ENCODE results near the gene IBA57.
"Not testable (repeated sequence)": the region's sequence is repeated elsewhere in the genome, so short reads cannot be mapped to it uniquely, and the experiment has no call there.

Gene IBA57

DNA sequence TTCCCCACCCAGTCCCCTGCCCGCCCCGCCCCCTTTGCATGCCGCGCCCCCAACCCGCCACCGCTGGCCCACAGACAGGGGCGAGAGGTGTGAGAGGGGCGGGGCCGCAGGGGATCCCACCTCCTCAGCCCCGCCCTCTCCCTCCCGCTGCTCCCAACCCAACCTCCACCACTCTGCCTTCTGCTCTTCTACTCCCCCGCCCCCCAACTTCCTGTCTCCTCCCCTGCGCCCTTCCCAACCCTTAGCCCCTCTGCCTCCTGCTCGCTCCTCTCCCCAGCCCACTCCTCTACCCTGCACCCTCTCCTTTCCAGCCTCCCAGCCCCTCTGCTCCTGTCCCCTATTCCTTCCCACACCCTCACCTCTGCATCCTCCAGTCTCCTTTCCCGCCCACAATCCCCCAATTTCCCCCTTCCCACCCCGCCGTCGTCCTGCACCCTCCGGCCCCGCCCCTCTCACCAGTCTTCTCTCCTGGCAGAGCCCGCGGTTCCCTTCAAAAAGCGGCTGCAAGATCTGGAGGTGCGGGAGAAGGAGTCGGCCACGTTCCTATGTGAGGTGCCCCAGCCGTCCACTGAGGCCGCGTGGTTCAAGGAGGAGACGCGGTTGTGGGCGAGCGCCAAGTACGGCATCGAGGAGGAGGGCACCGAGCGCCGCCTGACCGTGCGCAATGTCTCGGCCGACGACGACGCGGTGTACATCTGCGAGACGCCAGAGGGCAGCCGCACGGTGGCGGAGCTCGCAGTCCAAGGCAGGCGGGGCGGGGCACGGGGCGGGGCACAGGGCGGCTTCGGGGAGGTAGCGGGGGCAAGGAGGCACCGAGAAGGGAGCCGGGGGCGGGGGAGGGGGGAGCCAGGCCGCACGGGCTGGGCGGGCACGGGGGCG, 47.6 kb downstream of the IBA57 start:
- peak; percentile 91 for DNase-seq (ENCODE audit: low spot score)

DNA sequence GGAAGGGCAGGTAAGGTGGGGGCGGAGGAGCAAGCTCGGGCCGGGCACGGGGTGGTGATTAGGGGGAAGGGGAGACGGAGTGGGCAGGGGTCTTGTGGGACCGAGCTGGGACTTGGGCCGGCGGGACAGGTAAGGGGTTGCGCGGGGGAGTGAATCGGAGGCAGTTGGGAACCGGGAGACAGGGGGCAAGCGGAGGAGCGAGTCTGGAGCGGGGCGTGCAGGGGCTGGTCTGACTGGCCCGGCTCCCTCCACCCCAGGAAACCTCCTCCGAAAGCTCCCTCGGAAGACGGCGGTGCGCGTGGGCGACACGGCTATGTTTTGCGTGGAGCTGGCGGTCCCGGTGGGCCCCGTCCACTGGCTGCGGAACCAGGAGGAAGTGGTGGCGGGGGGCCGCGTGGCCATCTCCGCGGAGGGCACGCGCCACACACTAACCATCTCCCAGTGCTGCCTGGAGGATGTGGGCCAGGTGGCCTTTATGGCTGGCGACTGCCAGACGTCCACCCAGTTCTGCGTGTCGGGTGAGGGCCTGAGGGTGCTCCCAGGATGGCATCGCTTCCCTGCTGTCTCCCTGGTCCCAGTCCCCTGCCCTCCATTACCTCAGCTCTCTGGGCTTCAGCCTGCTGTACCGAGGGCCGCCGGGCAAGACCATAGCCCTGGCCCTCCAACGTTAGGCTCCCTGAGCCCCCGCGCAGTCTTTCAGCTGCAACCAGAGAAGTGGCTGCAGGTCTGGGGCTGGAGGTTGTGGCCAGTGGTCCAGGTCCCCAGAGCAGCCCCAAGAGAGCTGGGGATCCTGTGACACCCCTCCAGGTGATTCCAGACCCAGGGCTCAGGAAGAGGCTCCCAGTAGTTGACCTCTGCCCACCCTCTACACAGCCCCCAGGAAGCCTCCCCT, 48.6 kb downstream of the IBA57 start:
- no peak for DNase-seq (ENCODE audit: low spot score)

DNA sequence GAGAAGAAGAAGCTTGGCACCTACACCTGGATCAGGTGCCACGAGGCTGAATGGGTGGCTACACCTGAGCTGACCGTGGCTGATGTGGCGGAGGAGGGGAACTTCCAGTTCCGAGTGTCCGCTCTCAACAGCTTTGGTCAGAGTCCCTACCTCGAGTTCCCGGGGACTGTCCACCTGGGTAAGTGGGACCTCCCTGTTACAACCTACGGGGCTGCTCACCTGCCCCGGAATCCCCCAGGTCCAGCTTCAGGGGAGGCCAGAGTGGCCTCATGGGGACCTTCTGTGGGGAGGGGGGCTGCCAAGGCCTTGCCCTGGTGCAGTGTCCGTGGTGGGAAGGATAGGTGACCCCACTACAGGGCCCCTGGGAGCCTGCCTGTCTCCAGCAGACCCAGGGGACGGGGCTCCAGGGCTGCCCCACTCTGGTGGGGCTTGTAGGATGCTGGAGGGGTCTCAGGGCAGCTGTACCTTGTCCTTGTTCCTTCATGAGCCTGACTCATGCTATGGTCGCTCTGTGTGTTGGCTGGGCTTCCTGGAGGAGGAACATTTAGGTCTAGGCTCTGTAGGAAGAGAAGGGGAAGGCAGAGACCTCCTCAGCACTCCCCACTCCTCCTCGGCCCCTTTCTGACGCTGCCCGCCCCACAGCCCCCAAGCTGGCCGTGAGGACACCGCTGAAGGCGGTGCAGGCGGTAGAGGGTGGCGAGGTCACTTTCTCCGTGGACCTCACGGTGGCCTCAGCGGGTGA, 49.5 kb downstream of the IBA57 start:
- no peak for DNase-seq (ENCODE audit: low spot score)

DNA sequence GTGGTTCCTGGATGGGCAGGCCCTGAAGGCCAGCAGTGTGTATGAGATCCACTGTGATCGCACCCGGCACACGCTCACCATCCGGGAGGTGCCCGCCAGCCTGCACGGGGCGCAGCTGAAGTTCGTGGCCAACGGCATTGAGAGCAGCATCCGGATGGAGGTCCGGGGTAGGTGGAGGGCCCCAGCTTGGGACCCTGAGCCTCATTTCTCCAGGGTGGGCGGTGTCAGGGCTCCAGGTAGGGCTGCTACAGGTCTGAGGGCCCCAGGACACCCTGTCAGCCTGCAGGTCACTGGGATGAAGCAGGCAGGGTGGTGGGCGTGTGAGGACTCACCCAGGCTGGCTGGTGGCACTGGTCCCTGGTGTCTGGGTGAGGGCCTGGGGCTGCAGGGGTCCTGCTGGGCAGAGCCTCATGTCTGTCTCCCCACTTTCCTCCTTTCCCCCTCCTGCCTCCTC, 50.1 kb downstream of the IBA57 start:
- DNase-seq (ENCODE audit: low spot score), result no peak

DNA sequence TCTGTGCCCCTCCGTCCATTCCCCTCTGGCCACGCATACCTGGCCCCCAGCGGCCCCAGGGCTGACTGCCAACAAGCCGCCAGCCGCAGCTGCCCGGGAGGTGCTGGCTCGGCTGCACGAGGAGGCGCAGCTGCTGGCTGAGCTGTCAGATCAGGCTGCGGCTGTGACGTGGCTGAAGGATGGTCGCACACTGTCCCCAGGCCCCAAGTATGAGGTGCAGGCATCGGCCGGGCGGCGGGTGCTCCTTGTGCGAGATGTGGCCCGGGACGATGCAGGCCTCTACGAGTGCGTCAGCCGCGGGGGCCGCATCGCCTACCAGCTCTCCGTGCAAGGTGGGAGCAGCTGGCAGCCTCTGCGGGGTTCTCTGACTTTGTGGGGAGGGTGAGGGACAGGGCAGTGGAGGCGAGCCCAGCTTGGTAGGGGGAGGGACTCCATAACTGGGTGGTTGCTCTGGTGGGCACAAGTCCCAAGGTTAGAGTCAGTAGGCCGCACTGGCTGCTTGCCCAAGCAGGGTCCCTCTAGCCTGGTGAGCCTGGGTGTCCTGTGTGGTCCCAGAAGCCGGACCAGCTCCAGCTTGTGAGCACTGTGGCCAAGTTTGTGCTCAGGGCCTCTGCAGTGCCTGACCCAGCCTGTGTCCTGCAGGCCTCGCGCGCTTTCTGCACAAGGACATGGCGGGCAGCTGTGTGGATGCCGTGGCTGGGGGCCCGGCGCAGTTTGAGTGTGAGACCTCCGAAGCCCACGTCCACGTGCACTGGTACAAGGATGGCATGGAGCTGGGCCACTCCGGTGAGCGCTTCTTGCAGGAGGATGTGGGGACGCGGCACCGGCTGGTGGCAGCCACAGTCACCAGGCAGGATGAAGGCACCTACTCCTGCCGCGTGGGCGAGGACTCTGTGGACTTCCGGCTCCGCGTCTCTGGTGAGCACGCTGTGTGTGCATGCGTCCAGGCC, 51.0 kb downstream of the IBA57 start:
- no peak for DNase-seq (ENCODE audit: low spot score)

DNA sequence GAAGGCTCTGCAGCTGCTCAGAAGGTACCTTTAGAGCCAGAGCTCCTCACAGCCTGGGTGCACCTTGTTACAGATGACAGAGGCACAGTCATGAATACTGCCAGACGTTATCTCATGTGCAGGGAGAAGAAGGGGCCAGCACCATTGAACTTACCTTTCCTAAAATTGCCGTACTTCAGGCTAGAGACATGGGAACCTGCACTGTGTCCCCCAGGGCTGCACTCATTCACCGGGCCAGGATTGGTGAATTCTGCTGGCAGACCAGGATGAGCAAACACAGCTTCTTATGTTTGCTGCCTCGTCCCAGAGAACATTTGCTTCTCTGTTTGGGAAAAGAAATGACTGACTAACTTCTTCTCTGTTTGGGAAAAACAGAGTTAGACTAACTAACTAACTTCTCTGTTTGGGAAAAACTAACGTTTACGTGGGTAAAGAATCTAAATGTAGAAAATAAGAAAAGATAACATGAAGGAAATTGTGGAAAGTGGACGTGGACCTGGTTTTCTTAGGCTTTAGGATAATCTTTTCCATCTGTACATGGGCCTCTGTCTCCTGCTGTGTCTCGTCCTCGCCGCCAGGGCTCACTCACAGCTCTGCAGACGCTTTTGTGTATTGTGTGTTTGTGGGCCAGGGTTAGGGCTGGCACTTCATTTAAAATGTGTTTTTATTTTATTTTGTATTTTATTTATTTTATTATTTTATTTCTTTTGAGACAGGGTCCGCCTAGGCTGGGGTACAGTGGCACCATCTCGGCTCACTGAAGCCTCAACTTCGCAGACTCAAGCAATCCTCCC, 52.1 kb downstream of the IBA57 start:
- DNase-seq (ENCODE audit: low spot score), result no peak

DNA sequence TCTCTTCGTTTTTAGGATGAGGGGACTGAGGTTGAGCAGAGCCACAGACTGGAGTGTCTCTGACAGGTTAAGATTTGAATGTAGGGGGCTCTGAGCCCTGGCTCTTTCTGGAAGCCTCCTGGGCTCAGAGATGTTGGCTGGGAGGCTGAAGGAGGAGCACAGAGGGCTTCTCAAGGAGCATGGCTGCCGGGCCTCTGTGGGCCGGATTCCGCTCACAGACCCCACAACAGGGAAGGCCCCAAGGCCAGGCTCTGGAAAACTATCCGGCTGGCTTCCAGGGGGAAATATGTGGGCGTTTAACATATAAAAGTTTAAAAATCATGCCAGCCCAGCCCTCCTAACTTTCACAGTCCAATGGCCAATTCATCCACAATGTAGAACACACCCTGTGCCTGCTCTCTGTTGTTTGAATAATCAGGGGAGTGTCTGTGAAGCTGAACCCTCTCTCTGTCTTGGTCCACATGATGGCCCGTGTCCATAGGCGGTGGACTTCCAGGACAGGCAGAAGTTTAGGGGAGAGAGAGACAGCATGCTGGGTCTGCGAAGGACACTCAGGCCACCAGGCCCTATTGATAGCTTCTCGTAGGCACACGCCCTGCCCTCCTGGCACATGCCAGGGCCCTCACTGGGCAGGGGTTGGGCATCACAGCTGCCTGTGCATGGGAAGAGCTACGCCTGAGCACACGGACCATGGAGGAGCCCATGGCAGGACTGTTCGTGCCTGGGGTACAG, 53.1 kb downstream of the IBA57 start:
- no peak for DNase-seq (ENCODE audit: low spot score)

DNA sequence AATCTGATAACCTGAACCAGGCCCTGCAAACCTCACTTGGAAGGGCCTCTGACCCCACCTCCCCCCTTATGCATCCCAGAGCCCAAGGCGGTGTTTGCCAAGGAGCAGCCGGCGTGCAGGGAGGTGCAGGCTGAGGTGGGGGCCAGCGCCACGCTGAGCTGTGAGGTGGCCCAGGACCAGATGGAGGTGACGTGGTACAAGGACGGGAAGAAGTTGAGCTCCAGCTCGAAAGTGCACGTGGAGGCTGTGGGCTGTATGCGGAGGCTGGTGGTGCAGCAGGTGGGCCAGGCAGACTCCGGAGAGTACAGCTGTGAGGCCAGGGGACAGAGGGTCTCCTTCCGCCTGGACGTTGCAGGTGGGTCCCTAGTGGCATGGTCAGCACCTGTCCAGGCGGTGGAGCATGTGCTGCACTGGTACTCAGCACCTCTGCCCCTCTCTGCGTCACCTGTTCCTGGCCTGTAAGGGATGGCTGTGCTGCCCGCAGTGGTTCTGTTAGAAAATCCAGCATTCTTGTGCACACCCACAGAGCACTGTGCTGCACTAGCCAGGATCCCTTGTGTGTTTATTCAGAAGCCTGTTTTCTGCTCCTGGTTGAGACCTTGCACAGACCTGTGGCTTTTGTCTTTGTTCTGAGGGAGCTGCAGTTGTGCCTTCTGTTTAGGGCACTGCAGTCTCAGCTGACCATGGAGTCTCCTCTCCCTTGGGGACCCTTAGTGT, 53.8 kb downstream of the IBA57 start:
- DNase-seq (ENCODE audit: low spot score), result no peak

DNA sequence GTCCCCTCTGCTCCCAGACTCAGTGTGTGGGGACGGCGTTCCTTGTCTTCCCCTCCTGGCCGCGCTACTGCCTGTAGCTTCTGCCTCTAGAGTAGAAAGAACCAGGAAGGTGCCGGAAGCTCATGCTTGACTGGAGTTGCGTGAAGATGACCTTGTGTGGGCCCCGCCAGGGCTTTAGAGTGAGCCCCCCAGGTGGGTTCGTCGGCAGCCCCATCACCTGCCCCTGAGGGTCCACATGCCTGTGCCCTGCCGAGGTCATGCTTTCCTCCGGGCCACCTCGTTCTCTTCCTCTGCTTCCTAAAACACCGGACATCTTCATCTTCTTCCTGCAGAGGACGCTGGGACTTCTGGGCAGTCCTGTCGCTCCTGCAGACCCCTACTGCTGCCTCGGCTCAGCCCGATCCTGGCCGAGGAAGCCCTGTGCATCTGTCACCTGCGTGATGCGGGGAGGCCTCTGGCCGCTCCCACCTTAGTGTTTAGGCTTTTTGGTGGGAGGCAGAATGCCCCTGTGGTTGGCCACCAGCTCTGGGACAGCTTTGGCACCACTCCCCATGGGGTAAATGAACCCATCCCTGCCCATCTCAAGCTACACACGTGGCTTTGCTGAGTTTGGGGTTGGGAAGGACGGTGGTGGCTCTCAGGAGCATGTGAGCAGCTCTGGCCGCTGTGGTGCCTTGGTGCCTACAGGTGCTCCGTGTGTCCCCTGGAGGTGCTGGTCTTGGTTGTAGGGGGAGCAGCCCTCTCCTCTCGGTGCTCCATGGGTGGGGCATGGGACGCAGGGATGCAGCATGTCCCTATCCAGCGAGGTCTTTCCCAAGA, 54.6 kb downstream of the IBA57 start:
- no peak for DNase-seq (ENCODE audit: low spot score)

DNA sequence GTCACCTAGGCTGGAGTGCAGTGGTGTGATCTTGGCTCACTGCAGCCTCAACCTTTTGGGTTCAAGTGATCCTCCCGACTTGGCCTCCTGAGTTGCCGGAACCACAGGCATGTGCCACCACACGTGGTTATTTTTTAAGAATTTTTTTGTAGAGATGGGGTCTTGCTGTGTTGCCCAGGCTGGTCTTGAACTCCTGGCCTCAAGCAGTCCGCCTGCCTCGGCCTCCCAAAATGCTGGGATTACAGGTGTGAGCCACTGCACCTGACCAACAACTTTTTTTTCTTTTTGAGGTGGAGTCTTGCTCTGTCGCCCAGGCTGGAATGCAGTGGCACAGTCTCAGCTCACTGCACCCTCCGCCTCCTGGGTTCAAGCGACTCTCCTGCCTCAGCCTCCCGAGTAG, 55.5 kb downstream of the IBA57 start:
- DNase-seq (ENCODE audit: low spot score), result not testable (repeated sequence)

DNA sequence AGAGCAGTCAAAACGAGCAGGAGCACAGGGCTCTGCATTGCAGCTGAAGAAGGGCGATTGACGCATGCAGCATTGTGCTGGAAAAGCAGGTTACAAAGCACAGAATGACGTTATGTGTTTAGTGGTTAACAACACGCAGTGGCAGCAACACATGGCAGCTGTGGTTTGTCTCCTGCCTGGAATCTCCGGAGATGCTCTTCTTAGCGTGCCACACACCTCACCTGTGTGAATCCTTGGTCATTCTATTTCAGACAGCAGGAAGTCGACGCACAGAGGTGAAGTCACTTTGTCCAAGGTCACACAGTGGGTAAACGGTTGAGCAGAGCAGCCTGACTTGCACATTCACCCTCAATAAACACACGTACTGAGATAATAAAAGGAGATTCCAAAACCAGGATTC, 56.9 kb downstream of the IBA57 start:
- no peak for DNase-seq (ENCODE audit: low spot score)

DNA sequence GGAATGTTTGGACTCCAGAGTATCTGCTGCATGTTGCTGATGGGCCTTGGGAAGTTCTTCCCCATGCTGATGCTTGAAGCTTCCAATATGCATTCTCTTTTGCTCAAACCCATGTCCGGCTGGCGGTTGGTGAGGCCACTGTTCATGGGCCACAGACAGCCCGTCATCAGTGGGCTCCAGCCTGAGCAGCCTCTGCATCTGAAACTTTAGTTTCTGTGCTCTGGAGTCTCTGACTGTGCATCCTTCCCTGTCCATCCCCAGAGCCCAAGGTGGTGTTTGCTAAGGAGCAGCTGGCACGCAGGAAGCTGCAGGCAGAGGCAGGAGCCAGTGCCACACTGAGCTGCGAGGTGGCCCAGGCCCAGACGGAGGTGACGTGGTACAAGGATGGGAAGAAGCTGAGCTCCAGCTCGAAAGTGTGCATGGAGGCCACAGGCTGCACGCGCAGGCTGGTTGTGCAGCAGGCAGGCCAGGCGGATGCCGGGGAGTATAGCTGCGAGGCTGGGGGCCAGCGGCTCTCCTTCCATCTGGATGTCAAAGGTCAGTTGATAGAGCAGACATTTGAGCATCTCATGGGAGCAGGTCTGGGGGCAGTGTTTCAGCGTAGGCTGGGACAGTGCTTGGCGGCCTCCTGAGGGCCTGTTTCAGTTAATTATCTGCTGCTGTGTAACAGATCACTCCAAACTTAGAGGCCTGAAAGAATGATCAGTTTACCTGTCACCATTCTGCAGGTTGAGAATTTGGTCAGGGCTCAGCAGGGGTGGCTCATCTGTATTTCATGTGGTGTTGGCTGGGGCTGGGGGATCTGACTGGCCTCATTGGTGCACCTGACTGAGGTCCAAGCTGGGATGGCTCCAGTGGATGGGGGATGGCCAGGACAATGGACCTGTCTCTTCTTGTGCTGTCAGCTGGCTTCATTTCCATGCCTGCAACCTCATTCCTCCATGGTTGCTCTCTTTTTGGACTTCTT, 58.9 kb downstream of the IBA57 start:
- no peak for DNase-seq (ENCODE audit: low spot score)

DNA sequence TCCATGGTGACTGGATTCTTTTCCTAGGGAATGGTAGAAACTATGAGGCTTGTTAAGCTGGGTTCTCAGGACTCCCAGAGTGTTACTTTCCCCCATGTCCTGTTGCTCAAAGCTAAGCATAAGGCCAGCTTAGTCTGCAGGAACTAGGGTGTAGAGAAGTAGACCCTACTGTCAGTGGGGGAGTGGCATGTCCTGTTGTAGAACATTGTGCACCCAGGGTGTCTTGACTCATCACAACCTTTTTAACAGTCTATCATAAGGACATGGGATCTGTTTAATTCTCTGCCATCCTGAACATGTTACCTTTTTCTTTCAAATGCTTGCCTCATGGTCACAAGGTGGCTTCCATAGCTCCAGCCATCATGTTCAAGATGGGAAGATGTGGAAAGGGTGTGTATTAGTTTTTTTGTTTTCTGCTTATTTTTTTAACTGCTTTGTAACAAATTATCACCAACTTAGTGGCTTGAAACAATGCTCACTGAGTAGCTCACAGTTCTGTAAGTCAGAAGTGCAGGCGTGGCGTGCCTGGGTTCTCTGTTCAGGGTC, 59.6 kb downstream of the IBA57 start:
- DNase-seq (ENCODE audit: low spot score), result no peak

DNA sequence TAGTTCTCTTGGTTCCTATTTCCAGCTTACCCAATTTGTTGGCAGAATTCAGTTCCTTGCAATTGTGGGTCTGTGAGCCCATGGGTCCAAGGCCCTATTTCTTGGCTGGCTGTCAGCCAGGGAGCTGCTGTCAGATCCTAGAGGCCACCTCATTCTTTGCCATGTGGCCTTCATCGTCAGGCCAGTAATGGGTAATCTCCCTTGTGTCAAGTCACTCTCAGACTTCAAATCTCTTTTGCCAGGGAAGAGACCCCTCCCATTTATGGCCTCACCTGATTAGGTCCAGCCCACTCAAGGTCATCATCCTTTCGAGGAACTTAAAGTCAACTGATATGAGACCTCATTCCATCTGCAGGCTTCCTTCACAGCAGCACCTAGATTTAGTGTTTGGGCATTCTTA, 60.1 kb downstream of the IBA57 start:
- no peak for DNase-seq (ENCODE audit: low spot score)

DNA sequence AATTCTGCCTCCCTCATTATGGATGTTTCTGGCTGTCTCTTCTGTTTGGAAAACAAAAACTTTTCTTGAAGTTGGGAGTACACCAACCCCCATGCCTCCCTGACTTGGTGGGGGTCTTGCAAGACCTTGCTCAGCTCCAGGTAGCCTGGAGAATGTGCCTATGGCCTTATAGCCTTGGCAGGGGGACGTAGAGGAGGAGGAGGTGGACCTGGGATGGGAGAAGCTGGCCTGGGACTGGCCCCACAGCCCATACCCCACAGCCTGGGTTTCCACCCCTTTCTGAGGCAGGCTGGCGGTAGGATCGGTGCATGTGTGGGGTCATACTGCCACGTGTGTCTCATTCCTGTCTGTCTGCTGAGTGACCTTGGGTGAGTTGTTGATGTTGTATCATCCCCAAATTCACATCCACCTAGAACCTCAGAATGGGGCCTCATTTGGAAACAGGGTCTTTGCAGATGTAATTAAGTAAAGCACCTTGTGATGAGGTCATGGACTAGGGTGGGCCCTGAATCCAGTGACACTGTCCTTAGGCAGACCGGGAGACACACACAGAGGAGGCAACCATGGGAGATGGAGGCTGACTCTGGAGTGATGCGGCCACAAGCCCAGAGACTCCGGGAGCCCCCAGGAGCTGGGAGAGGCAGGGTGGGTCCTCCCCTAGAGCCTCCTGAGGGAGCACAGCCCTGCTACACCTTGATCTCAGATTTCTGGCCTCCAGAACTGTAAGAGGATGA, 60.7 kb downstream of the IBA57 start:
- DNase-seq (ENCODE audit: low spot score), result no peak

Data from hepatic stellate cell (primary cell).